HG03571 (cell line): Measurements from ENCODE around the gene MCM8.

Experiments
- ATAC-seq: cut with Tn5 transposase; IDR thresholded peaks from one replicate; pipeline ENCODE4 v1.9.1; 2021; ENCODE audit not compliant: unreplicated experiment

Gene MCM8

DNA sequence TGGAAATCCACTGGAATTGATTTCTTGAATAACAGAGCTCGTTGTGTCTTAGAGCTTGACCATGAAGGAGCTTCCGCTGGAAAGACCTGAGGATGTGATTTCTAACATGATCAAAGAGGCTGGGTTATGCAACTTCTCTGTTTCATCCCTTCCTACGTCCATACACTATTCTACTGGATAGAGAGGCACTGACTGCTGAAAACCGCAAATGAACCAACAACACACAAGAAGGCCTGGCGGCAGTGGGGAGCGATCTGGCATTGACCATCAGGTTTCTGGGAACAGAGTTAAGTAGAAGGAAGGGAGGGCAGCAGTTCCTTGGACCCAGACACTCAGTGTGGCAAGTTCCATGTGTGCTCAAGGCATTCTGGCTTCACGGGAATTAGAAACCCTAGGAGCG lies 90.1 kb downstream of the MCM8 start:
- ATAC-seq = no peak

- ATAC-seq = no peak
Observed at GRCh38 chr20:6040958-6041807, 90.7 kb downstream of the MCM8 start.

- ATAC-seq = no peak
Observed at GRCh38 chr20:6041808-6042265, 91.4 kb downstream of the MCM8 start.

DNA sequence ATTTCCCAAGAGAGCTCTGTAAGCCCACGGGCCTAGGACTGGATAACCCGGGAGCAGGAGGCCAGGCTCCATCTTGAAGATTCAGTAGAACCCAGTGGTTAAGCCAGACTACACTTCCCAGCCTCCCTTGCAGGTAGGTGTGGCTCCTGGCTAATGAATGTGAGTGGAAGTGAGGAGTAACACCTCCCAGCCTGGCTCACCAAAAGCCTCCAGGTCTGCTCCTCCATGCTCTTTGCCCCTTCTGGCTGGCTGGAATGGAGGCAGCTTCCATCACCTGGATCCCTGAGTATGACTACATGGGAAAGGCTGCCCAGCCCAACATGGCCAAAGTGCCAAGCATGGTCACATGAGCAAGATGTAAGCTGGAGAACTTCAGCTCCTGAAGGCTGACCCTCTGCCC lies 93.7 kb downstream of the MCM8 start:
- no peak for ATAC-seq

GRCh38 chr20:6045566-6045965 lies 95.1 kb downstream of the MCM8 start:
- no peak for ATAC-seq

DNA sequence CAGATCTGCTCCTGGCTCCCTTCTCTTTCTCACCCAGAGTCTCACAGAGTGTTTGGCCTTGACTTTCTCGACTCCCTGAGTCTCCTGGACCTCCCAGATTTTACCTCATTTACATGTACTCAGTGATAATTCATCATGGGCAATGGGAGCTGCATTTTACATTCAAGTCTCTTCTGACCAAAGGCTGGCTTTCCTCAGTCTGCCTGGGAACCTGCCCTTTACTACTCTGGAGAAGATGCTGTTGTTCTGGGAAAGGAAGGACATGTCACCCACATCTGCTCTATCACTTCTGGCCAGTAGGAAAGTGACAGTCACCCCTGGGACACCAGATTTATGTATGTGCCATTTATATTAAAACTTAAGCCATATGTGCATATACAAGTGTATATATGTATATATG lies 96.0 kb downstream of the MCM8 start:
- ATAC-seq = no peak

DNA sequence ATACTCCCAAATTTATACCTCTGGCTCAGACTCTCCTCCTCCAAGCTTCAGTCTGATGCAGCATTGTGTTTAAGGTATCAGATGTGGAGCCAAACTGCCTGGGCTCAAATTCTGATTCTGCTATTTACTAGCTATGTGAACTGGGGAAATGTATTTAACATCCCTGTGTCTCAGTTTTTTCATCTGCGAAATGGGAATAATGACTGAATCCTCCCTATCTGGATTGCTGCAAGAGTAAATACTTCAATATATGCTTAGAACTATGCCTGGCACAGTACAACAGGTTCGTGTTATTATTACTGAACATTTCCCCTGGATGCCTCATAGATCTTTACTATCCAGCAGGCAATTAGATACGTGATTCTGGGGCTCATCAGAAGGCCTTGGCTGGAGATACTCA lies 97.9 kb downstream of the MCM8 start:
- no peak for ATAC-seq
